GM12878 (cell line): ENCODE measurements around the gene LRRN2.

Experiments
- CREB1 ChIP-seq: IDR thresholded peaks from 2 replicates; pipeline ENCODE4 v1.6.1; 2012; ENCODE audit warnings: low read depth, mild to moderate bottlenecking, inconsistent platforms
- GABPA ChIP-seq: IDR thresholded peaks from 2 replicates; pipeline ENCODE4 v1.6.1; 2014; ENCODE audit warnings: antibody characterized with exemption, low read depth, mild to moderate bottlenecking, inconsistent platforms
- MTA2 ChIP-seq: fragments of 450-650 bp; IDR thresholded peaks from 2 replicates; pipeline ENCODE4 v1.6.1; 2016; ENCODE audit warnings: low read depth, mild to moderate bottlenecking, moderate library complexity
- PAX8 ChIP-seq: fragments of 450-650 bp; IDR thresholded peaks from 2 replicates; pipeline ENCODE4 v1.6.1; 2017; ENCODE audit warnings: mild to moderate bottlenecking, moderate library complexity
- RAD21 ChIP-seq: IDR thresholded peaks from 2 replicates; pipeline ENCODE4 v1.6.1; 2011; ENCODE audit warnings: mild to moderate bottlenecking, low read depth, low read length, moderate library complexity; ENCODE audit not compliant: insufficient read depth
- SMARCA5 ChIP-seq: fragments of 450-650 bp; IDR thresholded peaks from 2 replicates; pipeline ENCODE4 v1.6.1; 2017; ENCODE audit warnings: mild to moderate bottlenecking
- SMC3 ChIP-seq: IDR thresholded peaks from 2 replicates; pipeline ENCODE4 v1.6.1; 2011; ENCODE audit warnings: low read length, improper control_type of control experiment, borderline replicate concordance
- SREBF1 ChIP-seq: IDR thresholded peaks from 2 replicates; pipeline ENCODE4 v1.6.1; 2012; ENCODE audit warnings: mild to moderate bottlenecking, low read length
- TF ChIP-seq, protein P1 (sequence below), 3 experiments: IDR thresholded peaks in 2 of 3; conservative IDR thresholded peaks in 1 of 3; 2 replicates each; pipeline ENCODE4 v1.5.1; 2011; ENCODE audit warnings: low read depth in 3 of 3, low read length in 3 of 3, mild to moderate bottlenecking in 3 of 3, control low read depth in 2 of 3, moderate library complexity in 2 of 3, inconsistent platforms in 1 of 3, mixed read lengths in 1 of 3; ENCODE audit not compliant: control insufficient read depth in 2 of 3, insufficient read depth in 1 of 3; ENCODE audit errors: extremely low read depth in 1 of 3
- TF ChIP-seq, protein P2 (sequence below): fragments of 450-650 bp; IDR thresholded peaks from 2 replicates; pipeline ENCODE4 v1.6.1; 2017; ENCODE audit warnings: antibody characterized with exemption, mild to moderate bottlenecking, moderate library complexity
- TF ChIP-seq, protein P3 (sequence below): IDR thresholded peaks from 2 replicates; pipeline ENCODE4 v1.6.1; 2012; ENCODE audit warnings: improper control_type of control experiment, low read depth, low read length; ENCODE audit not compliant: insufficient replicate concordance

DNA sequence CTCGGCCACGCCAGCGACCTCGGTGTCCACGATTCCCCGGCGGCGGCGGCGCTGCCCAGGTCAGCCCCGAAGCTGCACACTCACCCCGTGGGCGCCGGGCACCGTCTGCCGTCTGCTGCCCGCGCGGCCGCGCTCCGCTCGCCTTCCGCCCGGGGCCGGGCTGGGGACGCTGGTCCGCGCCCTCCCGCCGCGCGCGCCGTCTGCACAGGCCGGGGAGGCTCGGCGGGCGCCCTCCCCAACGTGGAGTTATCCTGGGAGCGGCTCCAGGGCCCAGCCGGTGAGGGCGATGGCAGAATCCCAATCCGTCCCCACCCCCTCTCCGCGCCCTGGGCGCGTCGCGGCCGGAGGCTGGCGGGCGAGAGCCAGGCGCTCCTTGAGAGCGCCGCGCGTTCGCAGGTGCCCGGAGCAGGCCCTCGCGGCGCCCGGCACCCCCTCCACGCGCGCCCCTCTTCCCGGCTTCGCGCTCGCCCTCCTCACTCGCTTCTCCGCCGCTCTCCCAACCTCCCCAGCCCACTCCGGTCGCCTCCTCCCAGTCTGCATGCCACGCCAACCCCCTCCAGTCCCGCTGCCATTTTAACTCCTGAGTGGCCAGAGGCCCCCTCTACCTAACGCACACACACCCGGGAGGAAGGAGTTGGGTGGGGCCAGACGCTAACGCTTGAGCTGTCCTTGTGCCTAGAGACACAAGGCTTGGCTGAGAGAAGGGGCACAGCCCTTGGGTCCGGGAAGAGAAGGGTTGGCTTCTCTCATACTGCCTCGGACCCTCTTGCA lies at the start of gene LRRN2:
- TF ChIP-seq CREB1 (no peak), SREBF1 (no peak), MTA2 (no peak), SMC3 (no peak), GABPA (no peak), SMARCA5 (no peak), PAX8 (no peak), RAD21 (no peak)
- TF ChIP-seq, protein P1, sequence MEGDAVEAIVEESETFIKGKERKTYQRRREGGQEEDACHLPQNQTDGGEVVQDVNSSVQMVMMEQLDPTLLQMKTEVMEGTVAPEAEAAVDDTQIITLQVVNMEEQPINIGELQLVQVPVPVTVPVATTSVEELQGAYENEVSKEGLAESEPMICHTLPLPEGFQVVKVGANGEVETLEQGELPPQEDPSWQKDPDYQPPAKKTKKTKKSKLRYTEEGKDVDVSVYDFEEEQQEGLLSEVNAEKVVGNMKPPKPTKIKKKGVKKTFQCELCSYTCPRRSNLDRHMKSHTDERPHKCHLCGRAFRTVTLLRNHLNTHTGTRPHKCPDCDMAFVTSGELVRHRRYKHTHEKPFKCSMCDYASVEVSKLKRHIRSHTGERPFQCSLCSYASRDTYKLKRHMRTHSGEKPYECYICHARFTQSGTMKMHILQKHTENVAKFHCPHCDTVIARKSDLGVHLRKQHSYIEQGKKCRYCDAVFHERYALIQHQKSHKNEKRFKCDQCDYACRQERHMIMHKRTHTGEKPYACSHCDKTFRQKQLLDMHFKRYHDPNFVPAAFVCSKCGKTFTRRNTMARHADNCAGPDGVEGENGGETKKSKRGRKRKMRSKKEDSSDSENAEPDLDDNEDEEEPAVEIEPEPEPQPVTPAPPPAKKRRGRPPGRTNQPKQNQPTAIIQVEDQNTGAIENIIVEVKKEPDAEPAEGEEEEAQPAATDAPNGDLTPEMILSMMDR (IDR thresholded peaks at IDR 0.05 in 2 of 3, conservative IDR thresholded peaks at IDR 0.05 in 1 of 3; ENCODE audit: control insufficient read depth in 2 of 3, extremely low read depth in 1 of 3, insufficient read depth in 1 of 3, low read depth in 3 of 3, low read length in 3 of 3): no peak
- TF ChIP-seq, protein P2, sequence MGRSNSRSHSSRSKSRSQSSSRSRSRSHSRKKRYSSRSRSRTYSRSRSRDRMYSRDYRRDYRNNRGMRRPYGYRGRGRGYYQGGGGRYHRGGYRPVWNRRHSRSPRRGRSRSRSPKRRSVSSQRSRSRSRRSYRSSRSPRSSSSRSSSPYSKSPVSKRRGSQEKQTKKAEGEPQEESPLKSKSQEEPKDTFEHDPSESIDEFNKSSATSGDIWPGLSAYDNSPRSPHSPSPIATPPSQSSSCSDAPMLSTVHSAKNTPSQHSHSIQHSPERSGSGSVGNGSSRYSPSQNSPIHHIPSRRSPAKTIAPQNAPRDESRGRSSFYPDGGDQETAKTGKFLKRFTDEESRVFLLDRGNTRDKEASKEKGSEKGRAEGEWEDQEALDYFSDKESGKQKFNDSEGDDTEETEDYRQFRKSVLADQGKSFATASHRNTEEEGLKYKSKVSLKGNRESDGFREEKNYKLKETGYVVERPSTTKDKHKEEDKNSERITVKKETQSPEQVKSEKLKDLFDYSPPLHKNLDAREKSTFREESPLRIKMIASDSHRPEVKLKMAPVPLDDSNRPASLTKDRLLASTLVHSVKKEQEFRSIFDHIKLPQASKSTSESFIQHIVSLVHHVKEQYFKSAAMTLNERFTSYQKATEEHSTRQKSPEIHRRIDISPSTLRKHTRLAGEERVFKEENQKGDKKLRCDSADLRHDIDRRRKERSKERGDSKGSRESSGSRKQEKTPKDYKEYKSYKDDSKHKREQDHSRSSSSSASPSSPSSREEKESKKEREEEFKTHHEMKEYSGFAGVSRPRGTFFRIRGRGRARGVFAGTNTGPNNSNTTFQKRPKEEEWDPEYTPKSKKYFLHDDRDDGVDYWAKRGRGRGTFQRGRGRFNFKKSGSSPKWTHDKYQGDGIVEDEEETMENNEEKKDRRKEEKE: no peak
- TF ChIP-seq, protein P3, sequence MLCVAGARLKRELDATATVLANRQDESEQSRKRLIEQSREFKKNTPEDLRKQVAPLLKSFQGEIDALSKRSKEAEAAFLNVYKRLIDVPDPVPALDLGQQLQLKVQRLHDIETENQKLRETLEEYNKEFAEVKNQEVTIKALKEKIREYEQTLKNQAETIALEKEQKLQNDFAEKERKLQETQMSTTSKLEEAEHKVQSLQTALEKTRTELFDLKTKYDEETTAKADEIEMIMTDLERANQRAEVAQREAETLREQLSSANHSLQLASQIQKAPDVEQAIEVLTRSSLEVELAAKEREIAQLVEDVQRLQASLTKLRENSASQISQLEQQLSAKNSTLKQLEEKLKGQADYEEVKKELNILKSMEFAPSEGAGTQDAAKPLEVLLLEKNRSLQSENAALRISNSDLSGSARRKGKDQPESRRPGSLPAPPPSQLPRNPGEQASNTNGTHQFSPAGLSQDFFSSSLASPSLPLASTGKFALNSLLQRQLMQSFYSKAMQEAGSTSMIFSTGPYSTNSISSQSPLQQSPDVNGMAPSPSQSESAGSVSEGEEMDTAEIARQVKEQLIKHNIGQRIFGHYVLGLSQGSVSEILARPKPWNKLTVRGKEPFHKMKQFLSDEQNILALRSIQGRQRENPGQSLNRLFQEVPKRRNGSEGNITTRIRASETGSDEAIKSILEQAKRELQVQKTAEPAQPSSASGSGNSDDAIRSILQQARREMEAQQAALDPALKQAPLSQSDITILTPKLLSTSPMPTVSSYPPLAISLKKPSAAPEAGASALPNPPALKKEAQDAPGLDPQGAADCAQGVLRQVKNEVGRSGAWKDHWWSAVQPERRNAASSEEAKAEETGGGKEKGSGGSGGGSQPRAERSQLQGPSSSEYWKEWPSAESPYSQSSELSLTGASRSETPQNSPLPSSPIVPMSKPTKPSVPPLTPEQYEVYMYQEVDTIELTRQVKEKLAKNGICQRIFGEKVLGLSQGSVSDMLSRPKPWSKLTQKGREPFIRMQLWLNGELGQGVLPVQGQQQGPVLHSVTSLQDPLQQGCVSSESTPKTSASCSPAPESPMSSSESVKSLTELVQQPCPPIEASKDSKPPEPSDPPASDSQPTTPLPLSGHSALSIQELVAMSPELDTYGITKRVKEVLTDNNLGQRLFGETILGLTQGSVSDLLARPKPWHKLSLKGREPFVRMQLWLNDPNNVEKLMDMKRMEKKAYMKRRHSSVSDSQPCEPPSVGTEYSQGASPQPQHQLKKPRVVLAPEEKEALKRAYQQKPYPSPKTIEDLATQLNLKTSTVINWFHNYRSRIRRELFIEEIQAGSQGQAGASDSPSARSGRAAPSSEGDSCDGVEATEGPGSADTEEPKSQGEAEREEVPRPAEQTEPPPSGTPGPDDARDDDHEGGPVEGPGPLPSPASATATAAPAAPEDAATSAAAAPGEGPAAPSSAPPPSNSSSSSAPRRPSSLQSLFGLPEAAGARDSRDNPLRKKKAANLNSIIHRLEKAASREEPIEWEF: no peak
